Activated effector memory CD4-positive, alpha-beta T cell treated with anti-CD3 and anti-CD28 coated beads, Interleukin-2, amount 50 U/mL, for 16 hours (primary cell): ENCODE data around the gene RACK1.
"Not testable (repeated sequence)": the region's sequence is repeated elsewhere in the genome, so short reads cannot be mapped to it uniquely, and the experiment has no call there.

Experiments
- DNase-seq: peaks from one replicate; pipeline ENCODE4 v3.0.0-alpha.2; 2020

Gene RACK1

DNA sequence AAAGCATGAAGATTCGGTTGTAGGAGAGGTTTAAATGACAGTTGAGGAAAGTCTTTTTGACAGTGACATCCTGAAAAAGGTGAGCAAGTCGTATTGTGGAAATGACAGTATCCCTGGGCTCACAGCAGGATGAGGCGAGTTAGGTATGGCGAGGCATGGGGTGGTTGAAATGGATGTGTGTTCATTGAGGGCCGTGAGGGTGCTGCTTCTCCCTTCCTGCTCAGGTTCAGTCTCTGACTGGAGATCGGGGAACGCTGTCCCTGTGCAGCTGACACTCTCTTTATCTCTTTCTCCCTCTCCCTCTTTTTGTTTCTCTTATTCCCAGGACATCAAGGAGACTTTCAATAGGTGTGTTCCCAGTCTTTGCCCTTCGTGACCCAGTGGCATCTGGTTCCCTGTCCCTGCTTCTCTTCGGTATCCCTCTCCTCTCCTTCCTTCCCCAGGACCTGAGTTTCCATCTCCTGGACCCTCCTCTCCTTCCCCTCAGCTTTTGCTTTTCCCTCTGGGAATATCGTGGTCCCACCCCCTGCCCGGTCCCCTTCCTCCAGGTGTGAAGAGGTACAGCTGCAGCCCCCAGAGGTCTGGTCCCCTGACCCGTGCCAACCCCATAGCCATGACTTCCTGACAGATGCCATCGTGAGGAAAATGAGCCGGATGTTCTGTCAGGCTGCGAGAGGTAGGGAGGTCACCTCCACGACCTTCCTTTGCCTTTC lies 10.5 kb downstream of the RACK1 start:
- DNase-seq, result no peak

DNA sequence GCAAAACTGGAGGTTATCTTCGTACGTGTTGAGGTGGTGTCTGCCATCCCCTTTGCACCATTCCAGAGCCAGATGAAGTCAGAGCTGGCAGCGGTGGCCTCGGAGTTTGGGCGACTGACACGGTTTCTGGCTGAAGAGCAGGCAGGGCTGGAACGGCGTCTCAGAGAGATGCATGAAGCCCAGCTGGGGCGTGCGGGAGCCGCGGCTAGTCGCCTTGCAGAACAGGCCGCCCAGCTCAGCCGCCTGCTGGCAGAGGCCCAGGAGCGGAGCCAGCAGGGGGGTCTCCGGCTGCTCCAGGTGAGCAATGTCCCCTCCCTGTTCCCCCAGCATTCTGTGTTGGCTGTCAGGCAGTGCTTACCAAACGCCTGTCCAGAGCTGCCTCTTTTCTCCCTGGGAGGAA lies 11.1 kb downstream of the RACK1 start:
- no peak for DNase-seq

DNA sequence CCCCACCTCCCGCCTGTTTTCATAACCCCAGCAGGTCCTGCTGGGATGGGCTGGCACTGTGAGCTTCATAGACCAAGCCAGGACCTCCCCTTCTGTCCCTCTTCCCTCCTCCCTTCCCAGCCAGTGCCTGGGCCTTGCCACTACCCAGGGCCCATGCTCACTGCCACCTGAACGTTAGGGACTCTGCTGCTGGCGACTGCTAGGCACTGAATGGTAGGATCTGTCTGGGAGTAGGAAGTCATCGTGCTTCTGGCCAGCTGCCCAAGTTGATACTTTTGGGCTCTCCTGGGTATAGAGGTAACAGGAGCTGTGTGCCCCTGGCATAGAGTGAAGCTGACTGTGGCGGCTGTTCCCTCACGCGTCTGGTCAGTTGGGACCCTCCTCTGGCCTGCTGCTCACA lies 12.3 kb downstream of the RACK1 start:
- DNase-seq, result no peak

DNA sequence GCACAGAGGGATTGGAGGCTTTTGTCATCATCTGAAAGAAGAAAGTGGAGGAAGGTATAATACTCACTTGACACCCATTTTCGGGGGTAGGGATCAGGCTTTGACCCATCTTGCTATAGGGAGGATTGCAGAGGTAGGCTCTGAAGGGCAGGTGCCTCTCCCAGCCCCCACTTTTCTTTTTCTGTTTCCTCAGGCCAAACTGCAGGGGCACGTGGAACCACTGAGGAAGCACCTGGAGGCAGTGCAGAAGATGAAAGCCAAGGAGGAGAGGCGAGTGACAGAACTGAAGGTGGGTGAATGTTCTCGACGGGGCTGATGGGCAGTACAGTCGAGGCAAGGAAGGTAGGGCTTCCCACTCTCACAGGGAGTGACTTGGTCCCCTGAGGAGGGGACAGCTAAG lies 13.2 kb downstream of the RACK1 start:
- DNase-seq, result no peak

DNA sequence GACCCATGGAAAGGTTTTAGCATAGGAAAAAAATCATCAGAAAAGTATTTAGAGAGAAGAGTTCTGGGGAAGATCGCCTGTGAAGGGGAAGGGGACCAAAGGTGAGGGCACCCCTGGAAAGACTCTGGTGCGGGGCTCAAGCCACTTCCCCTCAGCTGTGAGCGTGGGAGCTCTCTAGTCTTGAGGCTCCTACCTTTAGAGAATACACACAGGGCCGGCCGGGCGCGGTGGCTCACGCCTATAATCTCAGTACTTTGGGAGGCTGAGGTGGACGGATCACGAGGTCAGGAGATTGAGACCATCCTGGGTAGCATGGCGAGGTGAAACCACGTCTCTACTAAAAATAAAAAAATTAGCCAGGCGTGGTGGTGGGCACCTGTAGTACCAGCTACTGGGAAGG lies 13.7 kb downstream of the RACK1 start:
- no peak for DNase-seq

DNA sequence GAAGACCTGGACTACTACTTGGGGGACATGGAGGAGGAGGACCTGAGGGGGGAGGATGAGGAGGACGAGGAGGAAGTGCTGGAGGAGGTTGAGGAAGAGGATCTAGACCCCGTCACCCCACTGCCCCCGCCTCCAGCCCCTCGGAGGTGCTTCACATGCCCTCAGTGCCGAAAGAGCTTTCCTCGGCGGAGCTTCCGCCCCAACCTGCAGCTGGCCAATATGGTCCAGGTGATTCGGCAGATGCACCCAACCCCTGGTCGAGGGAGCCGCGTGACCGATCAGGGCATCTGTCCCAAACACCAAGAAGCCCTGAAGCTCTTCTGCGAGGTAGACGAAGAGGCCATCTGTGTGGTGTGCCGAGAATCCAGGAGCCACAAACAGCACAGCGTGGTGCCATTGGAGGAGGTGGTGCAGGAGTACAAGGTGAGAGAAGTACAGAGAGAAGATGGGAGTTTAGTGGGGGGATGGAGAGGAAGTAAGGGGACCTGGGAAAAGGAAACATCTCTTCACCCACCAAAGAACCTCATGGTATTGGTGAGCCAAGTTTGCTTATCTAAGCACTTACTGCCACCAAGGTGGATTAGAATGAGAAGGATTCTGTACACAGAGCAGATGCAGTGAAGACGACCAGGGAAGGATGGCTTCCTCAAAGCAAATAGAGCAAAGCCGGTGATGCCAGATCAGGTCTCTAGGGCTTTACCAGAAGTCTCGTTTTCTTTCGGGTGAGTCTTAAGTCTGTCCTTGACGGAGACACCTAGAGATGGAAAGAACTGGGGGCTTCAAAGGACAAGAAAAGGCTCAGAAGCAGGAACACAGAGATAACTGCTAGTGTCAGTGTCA lies 19.1 kb downstream of the RACK1 start:
- peak; percentile 82 for DNase-seq

DNA sequence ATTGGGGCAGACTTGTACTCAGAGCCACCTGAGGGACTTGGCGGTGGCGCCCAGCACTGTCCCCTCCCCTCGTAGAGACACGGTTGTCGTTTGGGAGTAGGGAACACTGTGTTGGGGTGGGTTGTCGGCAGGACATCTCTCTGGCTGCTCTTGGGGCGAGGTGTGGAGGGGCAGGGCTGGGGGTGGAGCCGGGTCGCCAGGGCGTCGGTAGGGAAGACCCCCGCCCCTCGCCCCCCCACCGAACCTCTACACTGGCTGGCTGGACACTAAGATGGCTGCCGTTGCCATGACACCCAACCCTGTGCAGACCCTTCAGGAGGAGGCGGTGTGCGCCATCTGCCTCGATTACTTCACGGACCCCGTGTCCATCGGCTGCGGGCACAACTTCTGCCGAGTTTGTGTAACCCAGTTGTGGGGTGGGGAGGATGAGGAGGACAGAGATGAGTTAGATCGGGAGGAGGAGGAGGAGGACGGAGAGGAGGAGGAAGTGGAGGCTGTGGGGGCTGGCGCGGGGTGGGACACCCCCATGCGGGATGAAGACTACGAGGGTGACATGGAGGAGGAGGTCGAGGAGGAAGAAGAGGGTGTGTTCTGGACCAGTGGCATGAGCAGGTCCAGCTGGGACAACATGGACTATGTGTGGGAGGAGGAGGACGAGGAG lies 19.8 kb downstream of the RACK1 start:
- peak; percentile 83 for DNase-seq

DNA sequence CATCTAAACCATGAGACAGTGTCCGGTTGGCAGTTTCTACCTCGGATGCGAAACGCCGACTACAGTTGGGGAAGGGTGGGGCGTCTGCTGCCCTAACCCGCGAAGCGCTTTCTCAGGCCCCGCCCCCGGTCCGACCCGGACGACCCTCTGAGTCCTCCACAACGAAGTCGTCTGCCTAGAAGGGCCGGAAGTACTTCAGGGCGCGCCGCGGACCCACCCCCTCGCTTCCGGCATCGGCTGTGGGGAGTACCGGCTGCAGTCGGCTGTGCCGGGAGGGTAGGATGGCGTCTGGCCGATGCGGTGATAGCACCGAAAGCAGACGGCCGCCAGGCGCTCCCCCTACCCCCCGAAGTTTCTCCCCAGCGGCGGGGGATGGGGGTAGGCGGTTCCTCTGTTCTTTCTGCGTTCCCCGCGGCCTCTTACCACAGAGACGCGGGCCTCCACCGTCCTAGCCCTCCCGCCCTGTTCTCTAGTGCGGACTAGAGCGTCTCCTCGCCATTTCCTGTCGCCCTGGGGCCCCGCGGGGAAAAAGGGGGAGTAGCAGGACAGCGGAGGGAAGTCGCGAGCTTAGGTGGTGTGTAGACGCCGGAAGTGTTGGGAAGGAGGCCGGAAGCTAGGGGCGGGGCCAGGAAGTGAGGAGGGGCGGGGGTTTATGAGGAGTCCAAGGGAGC lies 20.5 kb downstream of the RACK1 start, which contains the start of gene TRIM41:
Gene TRIM41 (plus strand): TSS at position 224 of the 671 bp plus-strand sequence. CDS start 719 bp downstream, outside the sequence.
- peak; percentile 99 for DNase-seq

DNA sequence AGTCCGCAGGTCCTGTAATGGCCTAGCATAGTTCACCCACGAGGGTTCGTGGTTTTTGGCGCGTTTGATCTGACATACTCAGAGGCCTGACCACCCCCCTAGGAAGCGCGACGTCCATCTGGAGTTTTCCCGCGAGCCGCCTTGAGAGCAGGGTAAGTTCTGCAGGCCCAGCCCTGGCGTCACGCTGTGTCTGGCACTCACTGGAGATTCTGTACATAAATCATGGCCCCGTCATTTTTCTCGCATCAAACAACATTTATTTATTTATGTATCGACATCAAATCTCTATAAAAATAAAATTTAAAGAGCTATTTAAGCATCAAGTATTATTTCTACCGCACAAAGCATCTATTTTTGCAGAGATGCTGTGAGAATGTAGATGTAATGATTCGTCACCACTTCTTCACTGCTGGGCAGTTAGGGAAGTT lies 21.1 kb downstream of the RACK1 start:
- no peak for DNase-seq

DNA sequence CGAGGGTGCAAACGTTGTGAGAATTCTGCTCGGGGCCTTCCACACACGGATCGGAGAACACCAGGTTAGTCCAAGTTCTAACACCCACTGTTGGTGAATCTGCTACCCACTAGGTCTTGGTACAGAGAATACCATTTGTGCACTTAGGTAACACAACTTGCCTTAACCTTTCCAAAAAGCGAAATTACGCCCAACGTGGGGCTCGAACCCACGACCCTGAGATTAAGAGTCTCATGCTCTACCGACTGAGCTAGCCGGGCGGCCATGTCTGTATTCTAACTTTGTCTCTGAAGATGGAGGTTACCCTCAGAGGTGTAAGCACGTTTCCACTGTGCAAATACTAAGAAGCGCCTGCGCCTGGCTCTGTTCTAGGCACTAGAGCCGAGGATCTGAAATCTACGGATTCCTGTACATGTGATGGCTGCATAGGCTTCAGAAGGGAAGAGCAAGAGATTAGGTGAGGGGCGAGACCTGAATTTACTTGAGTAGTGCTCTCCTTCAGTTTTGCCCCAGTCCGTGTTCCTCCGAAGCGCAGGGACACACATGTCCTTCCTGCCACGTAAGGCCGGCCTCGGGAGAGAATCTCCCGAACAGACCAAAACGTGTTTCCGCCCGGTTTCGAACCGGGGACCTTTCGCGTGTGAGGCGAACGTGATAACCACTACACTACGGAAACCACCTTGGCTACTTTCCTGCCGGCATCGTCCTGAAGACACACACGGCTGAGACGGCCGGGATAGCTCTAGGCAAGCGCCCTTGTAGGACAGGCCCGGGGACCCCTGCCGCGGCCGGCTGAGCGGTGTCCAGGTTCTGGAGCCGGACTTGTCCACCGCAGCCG lies 21.7 kb downstream of the RACK1 start:
- peak; percentile 99 for DNase-seq

DNA sequence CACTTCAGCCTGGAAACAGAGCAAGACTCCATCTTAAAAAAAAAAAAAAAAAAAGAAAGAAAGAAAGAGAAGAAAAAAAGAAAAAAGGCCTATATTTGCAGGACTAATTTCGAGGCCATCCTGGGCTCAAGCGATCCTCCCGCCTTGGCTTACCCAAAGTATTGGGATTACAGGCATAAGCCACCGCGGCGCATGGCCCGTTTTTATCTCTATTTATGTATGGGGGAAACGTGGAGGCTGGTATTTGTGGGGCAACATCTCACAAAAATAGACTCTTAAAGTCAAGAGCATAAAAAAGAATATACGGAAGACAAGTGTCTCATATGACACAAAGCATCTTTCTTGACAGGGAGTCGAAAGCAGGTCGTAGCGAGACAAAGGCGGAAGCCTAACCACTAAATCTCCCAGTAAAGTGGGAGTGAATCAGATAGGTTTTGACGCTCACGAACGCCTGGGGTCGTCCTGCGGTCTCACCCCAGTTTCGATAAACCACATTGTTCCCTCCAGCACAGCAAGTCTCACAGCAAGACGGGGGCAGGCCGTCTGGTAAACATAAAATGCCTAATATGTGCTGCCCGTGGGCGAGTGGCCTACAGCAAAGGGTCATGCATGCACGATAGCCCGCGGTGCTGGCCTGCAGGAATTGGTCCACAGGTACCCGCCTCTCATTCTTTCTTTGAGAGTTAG lies 22.5 kb downstream of the RACK1 start:
- DNase-seq, result peak; percentile 83

DNA sequence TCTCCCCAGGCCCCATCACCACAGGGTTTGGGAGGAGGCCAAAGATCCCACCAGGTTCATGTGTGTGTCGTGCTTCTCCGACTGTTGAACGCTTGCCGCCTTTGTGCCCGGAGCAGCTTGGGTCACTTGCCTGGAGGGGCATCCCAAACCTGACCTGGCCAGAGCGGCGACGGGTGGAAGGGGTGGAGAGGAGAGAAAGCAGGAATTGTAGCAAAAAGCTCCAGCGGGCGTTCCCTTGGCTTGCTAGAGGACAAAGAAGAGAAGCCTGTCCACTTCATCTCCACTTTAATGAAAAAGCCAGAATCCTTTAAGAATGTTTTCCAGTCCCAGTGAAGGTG lies 23.6 kb downstream of the RACK1 start:
- no peak for DNase-seq

DNA sequence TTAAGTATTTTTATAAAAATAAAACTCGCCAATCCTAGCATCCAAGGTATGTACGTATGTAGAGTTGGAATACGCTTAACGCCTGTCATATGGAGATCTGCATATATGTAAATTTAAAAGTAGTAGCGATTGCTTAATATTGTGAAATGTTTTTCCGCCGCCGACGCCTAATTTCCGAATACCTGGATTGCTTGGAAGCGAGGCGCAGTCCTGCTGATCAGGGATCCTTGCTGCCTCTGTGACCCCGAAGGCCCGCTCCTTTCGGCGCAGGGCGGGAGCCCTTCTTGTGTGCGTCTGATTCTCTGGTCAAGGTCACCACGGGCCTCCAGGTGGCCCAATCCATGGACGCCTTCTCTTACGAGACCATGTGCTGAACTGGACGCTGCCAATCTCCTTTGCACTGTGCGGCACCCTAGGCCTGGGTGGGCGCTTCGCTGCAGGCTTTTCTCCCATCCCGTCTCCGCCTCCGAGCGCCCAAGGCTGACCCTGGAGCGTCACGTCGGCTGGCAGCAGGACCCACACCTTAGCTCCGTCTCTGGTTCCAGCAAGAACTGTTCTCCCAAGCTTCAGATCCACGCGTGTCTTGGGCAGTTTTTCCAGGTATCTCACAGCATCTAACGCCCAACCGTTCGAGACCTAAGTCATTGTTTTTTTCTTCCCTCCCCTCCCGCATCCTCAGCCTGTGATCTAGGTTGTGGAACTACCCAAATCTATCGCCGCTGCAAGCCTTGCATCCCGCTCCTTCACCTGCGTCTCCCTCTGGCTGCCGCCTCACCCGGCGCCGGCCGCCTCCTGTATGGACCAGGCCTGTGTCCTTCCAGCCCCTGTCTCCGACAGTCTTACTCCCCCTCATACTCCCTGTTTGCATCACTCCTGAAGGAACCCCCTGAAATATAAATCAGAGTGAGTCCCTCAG lies 24.2 kb downstream of the RACK1 start:
- no peak for DNase-seq

DNA sequence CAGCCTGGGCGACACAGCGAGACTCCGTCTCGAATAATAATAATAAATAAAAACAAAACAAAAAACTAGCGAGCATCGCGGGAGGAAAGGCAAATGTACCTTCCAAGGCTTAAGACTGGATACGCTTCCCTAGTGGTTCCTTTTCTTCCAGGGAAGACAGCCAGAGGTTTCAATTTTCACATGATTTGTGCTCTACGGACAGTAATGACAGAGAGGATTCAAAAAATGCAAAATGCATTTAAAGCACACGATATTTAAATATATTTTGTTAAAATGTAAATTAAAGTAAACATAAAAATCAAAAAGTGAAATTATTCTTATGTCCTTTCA lies 24.9 kb downstream of the RACK1 start:
- DNase-seq, result no peak

DNA sequence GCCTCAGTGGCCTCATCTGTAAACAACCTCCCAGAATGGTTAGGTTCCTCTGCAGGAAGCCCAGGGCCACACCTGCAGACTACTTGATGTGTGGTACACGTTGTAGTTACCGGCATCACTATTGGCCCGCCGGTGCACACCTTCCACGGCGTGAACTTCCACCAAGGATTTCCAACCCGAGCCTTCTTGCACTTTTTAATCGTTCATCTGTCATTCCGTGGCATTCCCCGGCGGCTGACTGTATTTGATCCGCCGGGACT lies 26.0 kb downstream of the RACK1 start:
- DNase-seq, result peak; percentile 81

DNA sequence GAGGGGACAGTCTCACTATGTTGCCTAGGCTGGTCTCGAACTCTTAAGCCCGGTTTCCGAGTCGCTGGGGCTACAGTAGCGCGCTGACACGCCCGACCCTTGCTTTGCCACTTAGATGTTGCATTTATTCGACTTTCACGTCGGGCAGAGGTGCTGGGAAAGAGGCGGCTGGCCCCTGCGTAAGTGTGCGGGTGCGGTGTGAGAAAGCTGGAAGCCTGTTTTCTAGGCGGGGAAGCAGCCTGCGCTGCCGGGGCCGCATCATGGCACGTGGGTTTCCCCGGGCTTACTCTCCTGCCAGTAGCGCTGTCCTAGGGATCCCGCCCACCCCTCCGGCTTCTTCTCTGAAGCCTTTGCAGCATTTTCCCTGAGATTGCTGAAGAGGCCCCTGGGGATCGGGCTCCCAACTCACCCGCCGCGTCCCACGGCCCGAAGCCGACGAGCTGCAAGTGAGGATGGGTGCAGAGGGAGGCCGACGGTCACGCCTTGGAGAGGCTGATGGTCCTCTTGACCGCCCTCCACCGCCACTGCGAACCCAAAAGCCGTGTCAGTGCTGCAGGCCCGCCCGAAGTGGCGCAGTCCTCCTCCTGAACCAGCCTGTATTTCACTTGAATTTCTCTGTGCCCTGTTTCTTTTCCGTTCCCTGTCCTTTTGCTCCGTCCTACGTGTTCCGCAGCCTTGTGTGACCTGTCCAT lies 26.4 kb downstream of the RACK1 start:
- DNase-seq, result peak; percentile 86

DNA sequence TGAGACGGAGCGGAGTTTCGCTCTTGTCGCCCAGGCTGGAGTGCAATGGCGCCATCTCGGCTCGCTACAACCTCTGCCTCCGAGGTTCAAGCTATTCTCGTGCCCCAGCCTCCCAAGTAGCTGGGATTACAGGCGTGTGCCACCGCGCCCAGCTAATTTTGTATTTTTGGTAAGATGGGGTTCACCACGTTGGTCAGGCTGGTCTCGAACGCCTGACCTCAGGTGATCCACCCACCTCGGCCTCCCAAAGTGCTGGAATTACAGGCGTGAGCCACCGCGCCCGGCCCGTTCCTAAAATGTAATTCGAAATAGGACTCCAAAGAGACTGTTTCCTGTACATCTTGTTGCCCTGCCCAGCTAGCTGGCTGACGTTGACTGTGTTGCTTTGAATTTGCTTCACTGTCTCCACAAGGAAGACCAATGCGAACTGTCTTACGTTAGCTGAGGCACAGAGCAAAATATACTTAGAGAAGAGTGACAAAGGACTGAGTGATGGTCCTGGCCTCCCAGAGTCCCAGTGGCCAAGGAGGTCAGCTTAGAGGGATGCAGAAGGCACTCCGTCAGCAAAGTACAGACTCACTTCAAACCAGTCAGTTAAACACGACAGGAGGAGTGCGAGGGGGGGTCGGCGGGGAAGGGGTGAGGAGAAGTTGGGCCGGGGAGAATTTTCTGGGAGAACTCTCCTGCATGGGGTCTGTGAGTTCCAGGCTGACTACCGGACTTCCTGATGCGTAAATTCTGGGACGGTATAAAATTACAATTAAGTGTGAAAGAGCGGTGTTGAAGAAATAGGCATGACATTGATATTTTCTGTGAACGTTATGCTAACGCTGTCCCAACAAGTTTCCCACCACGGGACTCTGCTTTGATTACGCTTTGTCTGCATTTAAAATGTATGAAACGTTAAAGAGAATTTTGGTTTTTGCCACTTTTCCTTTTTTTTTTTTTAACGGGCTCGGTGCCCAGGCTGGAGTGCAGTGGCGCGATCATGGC lies 27.4 kb downstream of the RACK1 start:
- DNase-seq, result no peak

DNA sequence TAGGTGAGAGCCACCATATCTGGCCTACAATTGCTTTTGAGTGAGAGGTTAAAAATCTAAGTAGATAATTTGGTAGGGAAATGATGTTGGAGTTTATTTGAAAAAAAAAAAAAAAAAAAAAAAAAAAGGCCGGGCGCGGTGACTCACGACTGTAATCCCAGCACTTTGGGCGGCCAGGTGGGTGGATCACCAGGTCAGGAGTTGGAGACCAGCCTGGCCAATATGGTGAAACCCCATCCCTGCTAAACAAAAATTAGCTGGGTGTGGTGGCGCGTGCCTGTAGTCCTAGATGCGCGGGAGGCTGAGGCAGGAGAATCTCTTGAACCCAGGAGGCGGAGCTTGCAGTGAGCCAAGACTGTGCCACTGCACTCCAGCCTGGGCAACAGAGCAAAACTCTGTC lies 29.5 kb downstream of the RACK1 start:
- DNase-seq, result not testable (repeated sequence)

DNA sequence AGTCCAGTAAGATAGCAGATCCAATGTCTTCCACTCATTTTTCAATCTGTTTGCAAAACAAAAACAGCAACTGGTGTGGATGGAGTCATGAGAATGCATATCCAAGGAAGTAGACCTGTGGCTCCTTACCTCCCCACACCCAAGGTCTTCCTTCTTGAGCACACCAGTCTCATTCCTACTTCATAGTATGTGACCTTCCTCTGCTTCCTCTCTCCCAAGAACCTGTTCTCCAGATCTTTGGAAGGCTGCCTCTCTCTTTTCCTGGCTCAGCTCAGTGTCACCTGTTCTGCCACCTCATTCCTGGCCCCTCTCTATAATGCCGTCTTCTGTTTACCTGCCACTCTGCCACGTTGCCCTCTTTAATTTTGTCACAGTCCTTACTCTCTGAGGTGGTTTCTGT lies 30.8 kb downstream of the RACK1 start:
- DNase-seq, result no peak
